ES-I3 (cell line): Measurements from ENCODE around the gene ADAMTS12.
"Not testable (repeated sequence)": the region's sequence is repeated elsewhere in the genome, so short reads cannot be mapped to it uniquely, and the experiment has no call there.

Experiments
- H3K36me3 ChIP-seq: 2 replicates; pipeline ENCODE4 v1.6.1; 2013; ENCODE audit warnings: mild to moderate bottlenecking, low read length, control low read depth, moderate library complexity; ENCODE audit not compliant: insufficient read depth
- H3K4me1 ChIP-seq: 2 replicates; pipeline ENCODE4 v1.6.1; 2013; ENCODE audit warnings: mild to moderate bottlenecking, control low read depth, low read length; ENCODE audit not compliant: insufficient read depth
- H3K9ac ChIP-seq: 2 replicates; pipeline ENCODE4 v1.6.1; 2013; ENCODE audit warnings: low read depth, mild to moderate bottlenecking, low read length, moderate library complexity
- H3K9me3 ChIP-seq: 2 replicates; pipeline ENCODE4 v1.6.1; 2013; ENCODE audit warnings: mild to moderate bottlenecking, low read length, moderate library complexity; ENCODE audit not compliant: control insufficient read depth, insufficient read depth

Gene ADAMTS12

GRCh38 chr5:33579789-33580188 lies 312.0 kb downstream of the ADAMTS12 start:
- H3K9me3 ChIP-seq: no peaks in the 10 kb centered on the region
- H3K9ac ChIP-seq: no peak overlapping the region
- H3K4me1 ChIP-seq: no peaks in the 10 kb centered on the region
- no peaks in the 10 kb centered on the region; the same call in 1 of the 2 replicates for H3K36me3 ChIP-seq

- no peak overlapping the region for H3K9ac ChIP-seq
- H3K36me3 ChIP-seq: no peaks in the 10 kb centered on the region; the same call in 1 of the 2 replicates
- H3K4me1 ChIP-seq: no peaks in the 10 kb centered on the region
- H3K9me3 ChIP-seq: no peaks in the 10 kb centered on the region
These were observed 312.6 kb downstream of the ADAMTS12 start for GRCh38 chr5:33579152-33579551.

GRCh38 chr5:33576726-33577590 lies 314.8 kb downstream of the ADAMTS12 start:
- no peak overlapping the region for H3K9ac ChIP-seq
- H3K4me1 ChIP-seq: no peaks in the 10 kb centered on the region
- H3K9me3 ChIP-seq: no peaks in the 10 kb centered on the region
- no peaks in the 10 kb centered on the region; the same call in 1 of the 2 replicates for H3K36me3 ChIP-seq

GRCh38 chr5:33565324-33565723 lies 326.5 kb downstream of the ADAMTS12 start:
- H3K9me3 ChIP-seq: no peaks in the 10 kb centered on the region; the same call in 1 of the 2 replicates
- H3K9ac ChIP-seq: no peak overlapping the region
- H3K36me3 ChIP-seq: no peaks in the 10 kb centered on the region
- peaks cover 7% of the 10 kb centered on the region; the same call in 1 of the 2 replicates for H3K4me1 ChIP-seq

GRCh38 chr5:33563983-33564908 lies 327.5 kb downstream of the ADAMTS12 start:
- Histone ChIP-seq H3K9me3 (no peaks in the 10 kb centered on the region; the same call in 1 of the 2 replicates), H3K9ac (no peak overlapping the region), H3K36me3 (no peaks in the 10 kb centered on the region), H3K4me1 (peaks cover 7% of the 10 kb centered on the region; the same call in 1 of the 2 replicates)

- Histone ChIP-seq H3K9me3 (no peaks in the 10 kb centered on the region; the same call in 1 of the 2 replicates), H3K9ac (no peak overlapping the region), H3K36me3 (no peaks in the 10 kb centered on the region), H3K4me1 (peaks cover 7% of the 10 kb centered on the region; the same call in 1 of the 2 replicates)
These were observed 328.3 kb downstream of the ADAMTS12 start for GRCh38 chr5:33563530-33563929.

GRCh38 chr5:33558489-33558888 lies 333.3 kb downstream of the ADAMTS12 start:
- H3K4me1 ChIP-seq: no peaks in the 10 kb centered on the region
- H3K36me3 ChIP-seq: no peaks in the 10 kb centered on the region
- no peaks in the 10 kb centered on the region for H3K9me3 ChIP-seq
- H3K9ac ChIP-seq: no peak overlapping the region

- Histone ChIP-seq H3K9ac (no peak overlapping the region), H3K36me3 (no peaks in the 10 kb centered on the region), H3K4me1 (no peaks in the 10 kb centered on the region), H3K9me3 (no peaks in the 10 kb centered on the region)
These were observed 334.2 kb downstream of the ADAMTS12 start for GRCh38 chr5:33557605-33558004.

GRCh38 chr5:33556330-33557328 lies 335.2 kb downstream of the ADAMTS12 start:
- H3K36me3 ChIP-seq: no peaks in the 10 kb centered on the region
- no peaks in the 10 kb centered on the region for H3K4me1 ChIP-seq
- no peak overlapping the region for H3K9ac ChIP-seq
- H3K9me3 ChIP-seq: no peaks in the 10 kb centered on the region

GRCh38 chr5:33549982-33550567 lies 341.7 kb downstream of the ADAMTS12 start:
- Histone ChIP-seq H3K36me3 (no peaks in the 10 kb centered on the region), H3K9ac (no peak overlapping the region), H3K9me3 (no peaks in the 10 kb centered on the region), H3K4me1 (no peaks in the 10 kb centered on the region)

GRCh38 chr5:33539790-33540189 lies 352.0 kb downstream of the ADAMTS12 start:
- H3K36me3 ChIP-seq, H3K9me3 ChIP-seq, H3K9ac ChIP-seq, H3K4me1 ChIP-seq: not testable (repeated sequence)

- H3K36me3 ChIP-seq: no peaks in the 10 kb centered on the region
- H3K4me1 ChIP-seq: no peaks in the 10 kb centered on the region
- H3K9me3 ChIP-seq: no peaks in the 10 kb centered on the region
- no peak overlapping the region for H3K9ac ChIP-seq
These were observed 352.6 kb downstream of the ADAMTS12 start for GRCh38 chr5:33539212-33539611.

- Histone ChIP-seq H3K9me3 (no peaks in the 10 kb centered on the region), H3K4me1 (no peaks in the 10 kb centered on the region), H3K9ac (no peak overlapping the region), H3K36me3 (no peaks in the 10 kb centered on the region)
These were observed 353.6 kb downstream of the ADAMTS12 start for GRCh38 chr5:33538201-33538600.
